Endothelial cell of umbilical vein (primary cell): Measurements from ENCODE around the gene FBLIM1. TPM values are rescaled to one million over a fixed set of nuclear protein-coding genes. Genes with fewer than 3 reads are reported as not detected.

ENCODE experiments used
- BruUV-seq: library from RNA; stranded (reverse); fragments of 400-500 nt; replicated peaks from 2 replicates; lab custom pipeline; 2021; lab: Mats Ljungman, UMichigan
- CTCF ChIA-PET: fragments of 300-600, 350-600 bp; sonication (Branson Sonifier 250); formaldehyde crosslinking; loops from one replicate; lab custom pipeline; 2021; ENCODE audit warnings: antibody characterized with exemption, inconsistent platforms; lab: Charles Lee
- POLR2A ChIA-PET: fragments of 300-600, 350-600 bp; sonication (Branson Sonifier 250); formaldehyde crosslinking; loops from one replicate; lab custom pipeline; 2021; ENCODE audit warnings: antibody characterized with exemption, inconsistent platforms; lab: Charles Lee
- DNase-seq: peaks from one replicate; pipeline ENCODE4 v3.0.0-alpha.2; 2011; ENCODE audit warnings: low read depth, low spot score
- FAIRE-seq: peaks from 2 replicates; lab custom pipeline; 2011; peaks lifted over from hg19 to GRCh38; lab: Jason Lieb, UNC
- H2AFZ ChIP-seq: 2 replicates; pipeline ENCODE4 v1.6.0; 2012; ENCODE audit warnings: low read depth, low read length, control low read depth, inconsistent platforms
- H3K27ac ChIP-seq: 2 replicates; pipeline ENCODE4 v1.5.1; 2011; ENCODE audit warnings: low read depth, mild to moderate bottlenecking, control low read depth, low read length, moderate library complexity; ENCODE audit not compliant: insufficient read depth
- H3K27me3 ChIP-seq, 2 experiments: 2 replicates each; pipeline versions ENCODE4 v1.6.0 to v1.6.1; 2011; ENCODE audit warnings: low read length in 2 of 2, mixed read lengths in 1 of 2; ENCODE audit not compliant: control insufficient read depth in 2 of 2, insufficient read depth in 2 of 2
- H3K36me3 ChIP-seq, 2 experiments: 2 replicates in 1 of 2; 3 replicates in 1 of 2; pipeline ENCODE4 v1.5.1; 2011; ENCODE audit warnings: low read length in 2 of 2, mild to moderate bottlenecking in 1 of 2, moderate library complexity in 1 of 2; ENCODE audit not compliant: control insufficient read depth in 2 of 2, insufficient read depth in 2 of 2; ENCODE audit errors: extremely low read depth in 1 of 2
- H3K4me1 ChIP-seq: 3 replicates; pipeline ENCODE4 v1.5.1; 2011; ENCODE audit warnings: mild to moderate bottlenecking, low read length; ENCODE audit not compliant: control insufficient read depth, insufficient read depth; ENCODE audit errors: extremely low read depth
- H3K4me2 ChIP-seq: 2 replicates; pipeline ENCODE4 v1.6.1; 2011; ENCODE audit warnings: low read length, control low read depth, mixed read lengths; ENCODE audit not compliant: insufficient read depth
- H3K4me3 ChIP-seq, 3 experiments: fragments of 200-600 bp in 1 of 3; sonication (generic), shearing (Covaris generic) in 1 of 3; replicated peaks in 1 of 3; 2 replicates each; pipeline ENCODE4 v1.5.1; 2011 to 2016; ENCODE audit warnings: control low read depth in 3 of 3, low read length in 3 of 3, mild to moderate bottlenecking in 2 of 3, inconsistent platforms in 1 of 3, low read depth in 1 of 3, moderate library complexity in 1 of 3; ENCODE audit not compliant: insufficient read depth in 1 of 3
- H3K79me2 ChIP-seq: 2 replicates; pipeline ENCODE4 v1.6.0; 2012; ENCODE audit warnings: low read length, inconsistent platforms; ENCODE audit not compliant: control insufficient read depth, insufficient read depth
- H3K9ac ChIP-seq: replicated peaks from 2 replicates; pipeline ENCODE3; 2011; ENCODE audit warnings: low read length, control low read depth; ENCODE audit not compliant: insufficient read depth; ENCODE audit errors: extremely low read depth
- H3K9me1 ChIP-seq: replicated peaks from 3 replicates; pipeline ENCODE4 v1.6.0; 2011; ENCODE audit warnings: mild to moderate bottlenecking, low read length; ENCODE audit not compliant: control insufficient read depth, insufficient read depth; ENCODE audit errors: extremely low read depth
- H3K9me3 ChIP-seq: replicated peaks from 2 replicates; pipeline ENCODE4 v1.5.1; 2012; ENCODE audit warnings: low read length, inconsistent platforms; ENCODE audit not compliant: control insufficient read depth, insufficient read depth
- H4K20me1 ChIP-seq: replicated peaks from 2 replicates; pipeline ENCODE3; 2011; ENCODE audit warnings: mild to moderate bottlenecking, low read length; ENCODE audit not compliant: control insufficient read depth, insufficient read depth; ENCODE audit errors: extremely low read depth
- EZH2 ChIP-seq: IDR thresholded peaks from 2 replicates; pipeline ENCODE4 v1.6.1; 2012; ENCODE audit warnings: borderline replicate concordance, low read depth, mild to moderate bottlenecking, moderate library complexity, low read length, inconsistent platforms; ENCODE audit not compliant: severe bottlenecking
- FOS ChIP-seq: IDR thresholded peaks from 2 replicates; pipeline ENCODE4 v1.6.1; 2011; ENCODE audit warnings: mild to moderate bottlenecking, low read length, moderate library complexity, borderline replicate concordance; ENCODE audit not compliant: insufficient read depth
- GATA2 ChIP-seq: IDR thresholded peaks from 2 replicates; pipeline ENCODE4 v1.7.0; 2011; ENCODE audit warnings: low read depth, mild to moderate bottlenecking, moderate library complexity, mixed read lengths, low read length; ENCODE audit not compliant: insufficient read length, insufficient read depth
- JUN ChIP-seq: IDR thresholded peaks from 2 replicates; pipeline ENCODE4 v1.6.1; 2011; ENCODE audit warnings: borderline replicate concordance, low read depth; ENCODE audit not compliant: insufficient read length, insufficient read depth
- MYC ChIP-seq: IDR thresholded peaks from one replicate; pipeline ENCODE4 v1.6.1; 2011; ENCODE audit warnings: mild to moderate bottlenecking, low read depth, low read length
- POLR2A ChIP-seq: IDR thresholded peaks from 2 replicates; pipeline ENCODE4 v1.6.1; 2012; ENCODE audit warnings: low read depth, mild to moderate bottlenecking, control low read depth, low read length
- POLR2AphosphoS5 ChIP-seq: IDR thresholded peaks from 2 replicates; pipeline ENCODE4 v1.6.1; 2012; ENCODE audit warnings: low read depth, mild to moderate bottlenecking, control low read depth, low read length, moderate library complexity; ENCODE audit not compliant: insufficient read depth
- dilution Hi-C: fragments of 300-500 bp; cut with MboI; formaldehyde crosslinking; loops from one replicate; pipeline ENCODE4 v1.15.0; 2019; ENCODE audit warnings: low sequenced_read_pairs; ENCODE audit not compliant: extremely low pct_ligation_motif_present
- intact Hi-C: fragments of 100-400 bp; cut with micrococcal nuclease; formaldehyde crosslinking; loops from one replicate; pipeline ENCODE4 v1.10.0; 2022
- polyA plus RNA-seq, 4 experiments: library from polyadenylated mRNA; depleted of rRNA in 3 of 4; stranded (reverse) in 3 of 4; unstranded in 1 of 4; fragments of >200 nt; gene quantifications; 2 replicates each; pipeline versions ENCODE4 v1.2.1 to v1.2.3, GENCODE V29; 2011 to 2012; ENCODE audit warnings: missing spikeins in 1 of 4
- total RNA-seq: library from RNA; stranded (reverse); gene quantifications from 2 replicates; pipeline ENCODE4 v1.2.3, GENCODE V29; 2021
- TF ChIP-seq, protein P1 (sequence below): IDR thresholded peaks from 2 replicates; pipeline ENCODE4 v1.6.1; 2011; ENCODE audit not compliant: insufficient read depth, insufficient read length
- TF ChIP-seq, protein P2 (sequence below), 2 donors: IDR thresholded peaks; 1 replicate in 1 of 2; 2 replicates in 1 of 2; pipeline ENCODE4 v1.5.1; 2011; ENCODE audit warnings: low read length in 2 of 2, mild to moderate bottlenecking in 2 of 2, moderate library complexity in 2 of 2, control low read depth in 1 of 2, inconsistent platforms in 1 of 2, low read depth in 1 of 2; ENCODE audit not compliant: insufficient read depth in 1 of 2; ENCODE audit errors: extremely low read depth in 1 of 2

Gene FBLIM1
- total and polyA plus RNA-seq, 2 donors (not counting 3 experiments of a cell fraction or from before 2014, with no cell fraction given) = 363 to 414 TPM

GRCh38 chr1:15775706-15776105 lies 17.1 kb downstream of the FBLIM1 start:
- Histone ChIP-seq H3K9me1 (no peaks in the 10 kb centered on the region), H3K4me2 (no peak overlapping the region), H3K79me2 (peaks cover 25% of the 10 kb centered on the region), H3K9me3 (no peaks in the 10 kb centered on the region), H3K4me3 (no peak overlapping the region), H3K27me3 (no peaks in the 10 kb centered on the region), H4K20me1 (peaks cover 3% of the 10 kb centered on the region), H2AFZ (no peak overlapping the region), H3K9ac (no peak overlapping the region), H3K4me1 (no peaks in the 10 kb centered on the region), H3K27ac (no peak overlapping the region), H3K36me3 (peaks cover 43 to 60% of the 10 kb centered on the region in 2 experiments)
- CTCF ChIA-PET = no interaction called here
- dilution Hi-C loops (no loop called here), intact Hi-C loops (no loop called here)
- no peak for DNase-seq
- POLR2A ChIA-PET = interaction anchor here (1.1 to 1.6 kb wide), 2 partner anchors 10 to 15 kb away, joined by 4 read pairs; no protein-coding TSS in a partner anchor
- TF ChIP-seq GATA2 (no peak), JUN (no peak), MYC (no peak), EZH2 (no peak), FOS (no peak), POLR2AphosphoS5 (no peak), POLR2A (no peak)
- TF ChIP-seq, protein P1, sequence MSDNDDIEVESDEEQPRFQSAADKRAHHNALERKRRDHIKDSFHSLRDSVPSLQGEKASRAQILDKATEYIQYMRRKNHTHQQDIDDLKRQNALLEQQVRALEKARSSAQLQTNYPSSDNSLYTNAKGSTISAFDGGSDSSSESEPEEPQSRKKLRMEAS = no peak
- TF ChIP-seq, protein P2, sequence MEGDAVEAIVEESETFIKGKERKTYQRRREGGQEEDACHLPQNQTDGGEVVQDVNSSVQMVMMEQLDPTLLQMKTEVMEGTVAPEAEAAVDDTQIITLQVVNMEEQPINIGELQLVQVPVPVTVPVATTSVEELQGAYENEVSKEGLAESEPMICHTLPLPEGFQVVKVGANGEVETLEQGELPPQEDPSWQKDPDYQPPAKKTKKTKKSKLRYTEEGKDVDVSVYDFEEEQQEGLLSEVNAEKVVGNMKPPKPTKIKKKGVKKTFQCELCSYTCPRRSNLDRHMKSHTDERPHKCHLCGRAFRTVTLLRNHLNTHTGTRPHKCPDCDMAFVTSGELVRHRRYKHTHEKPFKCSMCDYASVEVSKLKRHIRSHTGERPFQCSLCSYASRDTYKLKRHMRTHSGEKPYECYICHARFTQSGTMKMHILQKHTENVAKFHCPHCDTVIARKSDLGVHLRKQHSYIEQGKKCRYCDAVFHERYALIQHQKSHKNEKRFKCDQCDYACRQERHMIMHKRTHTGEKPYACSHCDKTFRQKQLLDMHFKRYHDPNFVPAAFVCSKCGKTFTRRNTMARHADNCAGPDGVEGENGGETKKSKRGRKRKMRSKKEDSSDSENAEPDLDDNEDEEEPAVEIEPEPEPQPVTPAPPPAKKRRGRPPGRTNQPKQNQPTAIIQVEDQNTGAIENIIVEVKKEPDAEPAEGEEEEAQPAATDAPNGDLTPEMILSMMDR (IDR thresholded peaks at IDR 0.05; ENCODE audit: extremely low read depth in 1 of 2, insufficient read depth in 1 of 2, low read depth in 1 of 2, low read length in 2 of 2) = no peak
- FAIRE-seq = no peak
- BruUV-seq = no TSS peak
